ENCODE measurements around the gene ENC1. TPM values are rescaled to one million over a fixed set of nuclear protein-coding genes. Genes with fewer than 3 reads are reported as not detected.
"Not testable (repeated sequence)": the region's sequence is repeated elsewhere in the genome, so short reads cannot be mapped to it uniquely, and the experiment has no call there.

Gene ENC1
- 50.3 and 72.1 TPM in 2 replicates for total RNA-seq

- DNase-seq (ENCODE audit: low read depth), result peak; percentile 89
- peak; percentile 47 for TF ChIP-seq CTCF (IDR thresholded peaks at IDR 0.05; ENCODE audit: insufficient read depth, low read depth, low read length)
- peak within 1 kb of the TSS; percentile 85 for H3K4me3 ChIP-seq (ENCODE audit: low read depth, low read length)
Measured at GRCh38 chr5:74640450-74640953, at the start of gene ENC1. Gene ENC1 (minus strand): TSS chr5:74640728. CDS start chr5:74636485, 4,243 bp downstream.

GRCh38 chr5:74686962-74687751 lies 46.6 kb upstream of the ENC1 start:
- peak overlapping the region; percentile 0 for H3K4me3 ChIP-seq (ENCODE audit: low read depth, low read length)
- DNase-seq (ENCODE audit: low read depth), result peak; percentile 41
- no peak for TF ChIP-seq CTCF (IDR thresholded peaks at IDR 0.05; ENCODE audit: insufficient read depth, low read depth, low read length)

GRCh38 chr5:74685979-74686631 lies 45.6 kb upstream of the ENC1 start:
- H3K4me3 ChIP-seq (ENCODE audit: low read depth, low read length), result peak overlapping the region; percentile 92
- peak; percentile 76 for DNase-seq (ENCODE audit: low read depth)
- TF ChIP-seq CTCF (IDR thresholded peaks at IDR 0.05; ENCODE audit: insufficient read depth, low read depth, low read length), result no peak

GRCh38 chr5:74684900-74685851 lies 44.6 kb upstream of the ENC1 start, which contains the start of gene HEXB:
Gene HEXB (plus strand): TSS chr5:74685233. CDS start chr5:74685261, 28 bp downstream.
- no peak for TF ChIP-seq CTCF (IDR thresholded peaks at IDR 0.05; ENCODE audit: insufficient read depth, low read depth, low read length)
- peak; percentile 85 for DNase-seq (ENCODE audit: low read depth)
- peak within 1 kb of the TSS; percentile 92 for H3K4me3 ChIP-seq (ENCODE audit: low read depth, low read length)

- no peak for DNase-seq (ENCODE audit: low read depth)
- no peak overlapping the region for H3K4me3 ChIP-seq (ENCODE audit: low read depth, low read length)
- no peak for TF ChIP-seq CTCF (IDR thresholded peaks at IDR 0.05; ENCODE audit: insufficient read depth, low read depth, low read length)
Measured at GRCh38 chr5:74679966-74680365, 39.4 kb upstream of the ENC1 start.

- not testable (repeated sequence) for H3K4me3 ChIP-seq (ENCODE audit: low read depth, low read length); DNase-seq (ENCODE audit: low read depth)
Measured at GRCh38 chr5:74679300-74679699, 38.8 kb upstream of the ENC1 start.

GRCh38 chr5:74678123-74678522 lies 37.6 kb upstream of the ENC1 start:
- DNase-seq (ENCODE audit: low read depth), result not testable (repeated sequence)

GRCh38 chr5:74676466-74676865 lies 35.9 kb upstream of the ENC1 start:
- H3K4me3 ChIP-seq (ENCODE audit: low read depth, low read length), result not testable (repeated sequence)

More at GRCh38 chr5:74678123-74678522, 37.6 kb upstream of the ENC1 start:
- H3K4me3 ChIP-seq (ENCODE audit: low read depth, low read length), result not testable (repeated sequence)

More at GRCh38 chr5:74676466-74676865, 35.9 kb upstream of the ENC1 start:
- DNase-seq (ENCODE audit: low read depth), result not testable (repeated sequence)

Data from fibroblast of villous mesenchyme (primary cell).